Left ventricle myocardium inferior (tissue), 1 donor: ENCODE measurements around the gene BCL11B. TPM values are rescaled to one million over a fixed set of nuclear protein-coding genes. Genes with fewer than 3 reads are reported as not detected.

ENCODE experiments used
- DNase-seq: peaks from one replicate; pipeline ENCODE4 v3.0.0-alpha.2; 2020
- H3K27ac ChIP-seq: fragments of 200-600 bp; replicated peaks from 2 replicates; pipeline ENCODE4 v1.8.0; 2021
- H3K27me3 ChIP-seq: fragments of 200-600 bp; 2 replicates; pipeline ENCODE4 v1.8.0; 2021; ENCODE audit warnings: low read depth
- H3K36me3 ChIP-seq: fragments of 200-600 bp; 2 replicates; pipeline ENCODE4 v1.8.0; 2021
- H3K4me1 ChIP-seq: fragments of 200-600 bp; 2 replicates; pipeline ENCODE4 v1.8.0; 2021
- H3K4me3 ChIP-seq: fragments of 200-600 bp; 2 replicates; pipeline ENCODE4 v1.8.0; 2021; ENCODE audit warnings: mild to moderate bottlenecking, moderate library complexity
- H3K9me3 ChIP-seq: fragments of 200-600 bp; replicated peaks from 2 replicates; pipeline ENCODE4 v1.8.0; 2021
- CTCF ChIP-seq: fragments of 200-600 bp; IDR thresholded peaks from 2 replicates; pipeline ENCODE4 v1.8.0; 2021; ENCODE audit warnings: antibody characterized with exemption, mild to moderate bottlenecking, borderline replicate concordance
- intact Hi-C: fragments of 100-400 bp; cut with micrococcal nuclease; formaldehyde crosslinking; loops from one replicate; pipeline ENCODE4 v1.11.0; 2022
- total RNA-seq: library from RNA; stranded (reverse); fragmentation: NEBNext Ultra II Directional; extraction: Animal tissue kit (Norgen Biotek cat#: 25700); gene quantifications from one replicate; pipeline ENCODE4 v1.2.1, GENCODE V29; 2021
- donor health status: DM: no; HTN: yes; CAD: no; lungs with severe emphysema.

The BCL11B gene
- total RNA-seq, 1 donor from 2014 or later, result 0.11 TPM

GRCh38 chr14:99284254-99285004 lies 12.4 kb upstream of the BCL11B start:
- no peaks in the 10 kb centered on the region for H3K9me3 ChIP-seq
- intact Hi-C loops, result no loop called here
- no peaks in the 10 kb centered on the region for H3K36me3 ChIP-seq
- DNase-seq, result no peak
- H3K27ac ChIP-seq, result no peak overlapping the region
- no peak overlapping the region for H3K4me3 ChIP-seq
- no peak for TF ChIP-seq CTCF
- H3K4me1 ChIP-seq, result no peaks in the 10 kb centered on the region
- peaks cover 90% of the 10 kb centered on the region for H3K27me3 ChIP-seq

GRCh38 chr14:99282261-99283050 lies 10.5 kb upstream of the BCL11B start:
- no peak overlapping the region for H3K4me3 ChIP-seq
- H3K27ac ChIP-seq, result no peak overlapping the region
- peaks cover 99% of the 10 kb centered on the region for H3K27me3 ChIP-seq
- intact Hi-C loops, result no loop called here
- no peaks in the 10 kb centered on the region for H3K9me3 ChIP-seq
- no peak for TF ChIP-seq CTCF
- H3K4me1 ChIP-seq, result no peaks in the 10 kb centered on the region
- DNase-seq, result no peak
- no peaks in the 10 kb centered on the region for H3K36me3 ChIP-seq

- H3K36me3 ChIP-seq, result no peaks in the 10 kb centered on the region
- TF ChIP-seq CTCF, result no peak
- H3K27ac ChIP-seq, result no peak overlapping the region
- no peaks in the 10 kb centered on the region for H3K4me1 ChIP-seq
- intact Hi-C loops, result no loop called here
- DNase-seq, result no peak
- no peaks in the 10 kb centered on the region for H3K9me3 ChIP-seq
- H3K27me3 ChIP-seq, result peaks cover 100% of the 10 kb centered on the region
- no peak overlapping the region for H3K4me3 ChIP-seq
Measured at GRCh38 chr14:99281396-99281795, 9.4 kb upstream of the BCL11B start.

- intact Hi-C loops, result no loop called here
Measured at GRCh38 chr14:99280852-99281251, 8.9 kb upstream of the BCL11B start.

More at GRCh38 chr14:99280852-99281251, 8.9 kb upstream of the BCL11B start:
- H3K27ac ChIP-seq, result no peak overlapping the region
- peaks cover 100% of the 10 kb centered on the region for H3K27me3 ChIP-seq
- H3K36me3 ChIP-seq, result no peaks in the 10 kb centered on the region
- no peak for DNase-seq
- no peaks in the 10 kb centered on the region for H3K9me3 ChIP-seq
- TF ChIP-seq CTCF, result no peak
- no peak overlapping the region for H3K4me3 ChIP-seq
- no peaks in the 10 kb centered on the region for H3K4me1 ChIP-seq
